HTERT RPE-1 (cell line): ENCODE results near the gene WNK2.
"Not testable (repeated sequence)": the region's sequence is repeated elsewhere in the genome, so short reads cannot be mapped to it uniquely, and the experiment has no call there.

Experiments
- in situ Hi-C: fragments of 300-500 bp; cut with MboI; formaldehyde crosslinking; loops from 4 replicates; pipeline ENCODE4 v1.14.3; 2020; ENCODE audit warnings: low sequenced_read_pairs

The WNK2 gene

DNA sequence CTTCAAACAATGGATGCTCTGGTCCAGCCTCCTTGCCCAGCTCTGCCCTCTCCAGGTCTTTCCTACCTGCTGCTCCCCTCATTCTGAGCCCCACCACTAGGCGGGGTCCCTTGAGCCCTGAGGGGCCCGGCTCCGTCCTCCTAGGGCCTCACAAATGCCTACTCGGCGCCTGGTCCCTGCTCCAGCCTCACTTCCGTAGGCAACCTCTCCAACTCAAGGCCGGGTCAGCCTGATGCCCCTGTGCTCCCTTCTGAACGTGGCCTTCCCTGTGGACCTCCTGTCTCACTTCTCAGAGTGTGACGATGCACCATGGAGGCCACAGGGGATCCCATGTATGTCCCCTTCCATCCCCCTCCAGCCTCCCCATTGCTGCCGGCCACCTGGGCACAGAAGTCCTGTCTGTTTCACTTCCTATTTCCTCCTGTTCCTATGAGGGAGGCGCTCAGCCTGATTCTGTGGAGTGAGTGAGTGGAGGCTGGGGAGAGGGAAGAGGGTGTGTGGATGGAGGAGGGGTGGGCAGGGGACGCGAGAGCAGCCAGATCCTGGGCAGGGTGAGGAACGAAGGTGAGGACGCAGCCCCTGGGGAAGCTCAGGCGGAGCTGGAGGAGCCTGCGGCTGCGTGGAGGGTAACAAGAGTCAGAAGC lies 140.4 kb downstream of the WNK2 start:
- in situ Hi-C loops = no loop called here

GRCh38 chr9:93325307-93326035 lies 141.5 kb downstream of the WNK2 start:
- in situ Hi-C loops = no loop called here

GRCh38 chr9:93326056-93326455 lies 142.1 kb downstream of the WNK2 start:
- in situ Hi-C loops = no loop called here

GRCh38 chr9:93326654-93327053 lies 142.7 kb downstream of the WNK2 start:
- in situ Hi-C loops = no loop called here

- in situ Hi-C loops = no loop called here
Measured at GRCh38 chr9:93329629-93330280, 145.8 kb downstream of the WNK2 start.

- in situ Hi-C loops = no loop called here
Measured at GRCh38 chr9:93332317-93332716, 148.4 kb downstream of the WNK2 start.

GRCh38 chr9:93336720-93337119 lies 152.8 kb downstream of the WNK2 start:
- in situ Hi-C loops = no loop called here

DNA sequence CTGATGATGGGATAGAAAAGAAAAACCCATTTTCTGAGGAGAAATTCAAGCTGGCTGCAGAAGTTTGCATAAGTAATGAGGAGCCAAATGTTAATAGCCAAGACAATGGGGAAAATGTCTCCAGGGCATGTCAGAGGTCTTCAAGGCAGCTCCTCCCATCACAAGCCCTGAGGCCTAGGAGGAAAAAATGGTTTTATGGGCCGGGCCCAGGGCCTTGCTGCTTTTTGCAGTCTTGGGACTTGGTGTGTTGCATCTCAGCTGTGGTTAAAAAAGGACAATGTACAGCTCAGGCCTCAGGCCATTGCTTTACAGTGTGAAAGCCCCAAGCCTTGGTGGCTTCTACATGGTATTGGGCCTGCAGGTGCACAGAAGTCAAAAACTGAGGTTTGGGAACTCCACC lies 154.3 kb downstream of the WNK2 start:
- in situ Hi-C loops = not testable (repeated sequence)

DNA sequence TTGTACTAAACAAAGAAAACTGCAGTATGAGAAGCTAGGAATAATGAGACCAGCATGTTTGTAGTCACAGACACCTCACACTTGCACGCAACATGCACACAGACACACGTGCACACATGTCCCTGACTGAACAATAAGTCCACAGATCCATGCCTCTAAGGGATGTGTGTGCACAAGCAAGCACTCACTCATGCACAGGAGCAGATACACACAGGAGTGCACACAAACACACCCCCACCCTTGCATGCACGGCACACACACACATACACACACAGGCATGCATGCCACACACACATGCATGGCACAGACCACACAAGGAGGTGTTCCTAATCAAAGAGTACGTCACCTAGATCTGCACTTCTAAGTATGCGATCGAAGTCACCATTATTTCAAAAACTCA lies 156.2 kb downstream of the WNK2 start:
- in situ Hi-C loops = no loop called here

DNA sequence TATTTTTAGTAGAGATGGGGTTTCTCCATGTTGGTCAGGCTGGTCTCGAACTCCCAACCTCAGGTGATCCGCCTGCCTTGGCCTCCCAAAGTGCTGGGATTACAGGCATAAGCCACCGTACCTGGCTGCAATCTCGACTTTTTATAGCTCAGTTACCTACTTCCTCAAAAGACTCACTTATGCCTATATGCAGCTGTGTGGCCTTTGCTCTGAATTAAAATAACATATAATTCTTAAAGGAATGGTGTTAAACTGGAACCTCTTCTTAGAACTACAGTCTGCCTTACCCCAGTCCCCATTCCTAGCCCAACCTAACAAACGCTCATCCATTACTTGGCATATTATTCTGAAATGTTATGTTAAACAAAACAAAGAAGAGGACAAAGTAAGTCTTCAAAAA lies 157.9 kb downstream of the WNK2 start:
- in situ Hi-C loops = not testable (repeated sequence)

DNA sequence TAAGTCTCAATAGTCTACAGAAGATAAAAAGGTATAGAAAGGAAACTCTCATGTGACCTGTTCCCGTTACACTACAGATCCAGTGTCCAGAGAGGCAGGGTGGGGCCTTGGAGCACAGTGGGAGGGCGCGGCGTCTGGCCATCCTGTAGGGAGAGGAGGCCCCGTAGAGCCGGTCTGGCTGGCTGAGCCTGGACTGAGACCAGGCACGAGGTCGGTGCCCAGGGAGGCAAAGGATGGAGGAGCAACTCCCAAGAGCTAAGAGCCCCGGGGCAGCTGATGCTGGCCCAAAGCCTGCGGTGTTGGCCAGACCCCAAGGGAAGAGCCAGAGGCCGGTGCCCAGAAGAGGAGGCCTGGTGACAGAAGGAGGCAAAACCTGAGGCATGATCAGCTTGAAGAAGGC lies 158.5 kb downstream of the WNK2 start:
- in situ Hi-C loops = not testable (repeated sequence)

DNA sequence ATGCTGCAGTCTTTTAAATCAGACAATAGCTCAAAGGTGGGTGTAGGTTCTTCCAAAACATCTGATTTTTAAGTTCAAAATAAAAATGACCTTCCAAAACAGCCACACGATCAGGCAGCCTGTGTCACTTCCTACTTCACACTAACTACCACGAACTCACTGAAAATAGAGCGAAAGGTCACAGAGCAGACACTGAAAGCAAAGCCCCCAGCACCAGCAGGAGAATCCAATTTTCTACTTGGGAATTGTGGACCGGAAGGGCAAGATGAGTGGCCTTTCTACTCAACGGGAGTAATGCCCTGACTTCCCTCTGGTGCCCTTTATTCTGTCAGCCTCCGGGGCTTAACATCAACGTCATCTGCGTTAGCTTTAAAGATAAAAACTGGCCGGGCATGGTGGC lies 159.7 kb downstream of the WNK2 start:
- in situ Hi-C loops = no loop called here

- in situ Hi-C loops = no loop called here
Measured at GRCh38 chr9:93345643-93346230, 161.8 kb downstream of the WNK2 start.

DNA sequence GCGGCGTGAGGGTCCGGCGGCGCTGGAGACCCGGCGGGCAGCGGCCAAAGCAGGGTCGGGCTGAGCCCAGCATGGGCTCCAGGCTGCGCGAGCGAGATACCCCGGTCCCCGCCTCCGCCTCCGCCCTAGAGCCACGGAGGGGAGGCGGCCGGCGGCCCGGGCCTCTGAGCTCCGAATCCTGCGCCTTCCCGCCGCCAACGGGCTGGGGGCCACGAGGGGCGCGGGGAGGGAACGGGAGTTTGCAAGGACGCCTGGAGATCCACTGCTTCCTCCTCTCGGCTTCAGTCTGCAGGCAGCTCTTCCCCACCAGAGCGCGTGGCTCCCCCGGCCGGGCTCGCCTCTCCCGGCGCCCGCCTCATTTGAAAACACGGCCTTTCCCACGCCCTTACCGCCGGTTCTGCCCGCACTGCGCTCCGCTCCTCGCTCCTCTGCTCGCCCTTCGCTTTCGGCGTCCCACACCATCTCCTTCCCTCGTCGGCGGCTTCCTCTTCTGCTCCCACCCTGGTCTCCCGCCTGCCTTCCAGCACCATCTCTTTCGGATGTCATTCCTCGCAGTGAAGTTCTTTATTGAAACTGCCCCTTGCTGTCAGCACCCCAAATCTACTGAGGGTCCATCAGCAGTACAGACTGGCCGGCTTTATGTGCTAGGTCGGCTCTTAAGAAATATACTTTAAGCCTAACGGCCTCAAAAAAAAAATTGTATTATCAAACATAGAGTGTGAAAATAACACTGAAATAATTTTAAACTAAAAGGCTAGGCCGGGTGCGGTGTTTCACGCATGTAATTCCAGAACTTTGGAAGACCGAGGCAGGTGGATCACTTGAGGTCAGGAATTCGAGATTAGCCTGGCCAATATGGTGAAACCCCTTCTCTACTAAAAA lies 162.5 kb downstream of the WNK2 start:
- in situ Hi-C loops = no loop called here

DNA sequence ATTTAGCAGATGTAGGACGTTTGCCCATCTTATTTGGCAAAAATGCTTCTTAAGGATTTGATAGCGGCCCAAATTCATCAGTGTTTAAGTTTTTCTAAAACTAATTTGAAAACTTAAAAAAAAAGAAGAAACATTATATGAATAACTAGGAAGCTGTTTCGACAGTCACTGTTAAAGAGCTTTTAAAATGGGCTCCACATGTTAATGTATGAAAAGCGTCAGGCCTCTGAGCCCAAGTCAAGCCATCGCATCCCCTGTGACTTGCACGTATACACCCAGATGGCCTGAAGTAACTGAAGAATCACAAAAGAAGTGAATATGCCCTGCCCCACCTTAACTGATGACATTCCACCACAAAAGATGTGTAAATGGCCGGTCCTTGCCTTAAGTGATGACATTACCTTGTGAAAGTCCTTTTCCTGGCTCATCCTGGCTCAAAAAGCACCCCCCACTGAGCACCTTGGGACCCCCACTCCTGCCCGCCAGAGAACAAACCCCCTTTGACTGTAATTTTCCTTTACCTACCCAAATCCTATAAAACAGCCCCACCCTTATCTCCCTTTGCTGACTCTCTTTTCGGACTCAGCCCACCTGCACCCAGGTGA lies 163.5 kb downstream of the WNK2 start:
- in situ Hi-C loops = not testable (repeated sequence)

DNA sequence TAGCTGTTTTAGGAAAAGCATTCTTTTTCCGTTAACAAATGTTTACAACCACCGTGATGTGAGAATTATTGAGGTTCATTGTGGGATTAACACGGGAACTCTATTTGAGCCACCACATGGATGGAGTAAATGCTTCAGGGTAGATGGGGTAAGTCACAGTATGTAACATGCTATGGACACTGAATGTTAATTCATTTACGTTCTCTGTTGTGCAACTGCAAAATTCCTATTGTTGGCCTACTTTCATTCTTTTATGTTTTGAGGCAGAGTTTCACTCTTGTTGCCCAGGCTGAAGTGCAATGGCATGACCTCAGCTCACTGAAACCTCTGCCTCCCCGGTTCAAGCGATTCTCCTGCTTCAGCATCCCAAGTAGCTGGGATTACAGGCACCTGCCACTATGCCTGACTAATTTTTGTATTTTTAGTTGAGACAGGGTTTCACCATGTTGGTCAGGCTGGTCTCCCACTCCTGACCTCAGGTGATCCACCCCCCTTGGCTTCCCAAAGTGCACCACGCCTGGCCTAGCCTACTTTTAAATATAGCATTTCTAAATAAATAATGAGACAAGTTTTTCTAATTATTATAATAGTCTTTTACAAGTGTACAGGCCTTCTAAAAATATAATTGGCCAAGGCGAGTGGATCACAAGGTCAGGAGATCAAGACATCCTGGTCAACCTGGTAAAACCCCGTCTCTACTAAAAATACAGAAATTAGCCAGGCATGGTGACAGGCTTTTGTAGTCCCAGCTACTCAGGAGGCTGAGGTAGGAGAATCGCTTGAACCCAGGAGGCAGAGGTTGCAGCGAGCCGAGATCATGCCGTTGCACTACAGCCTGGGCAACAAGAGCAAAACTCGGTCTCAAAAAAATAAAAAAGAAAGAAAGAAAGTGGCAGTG lies 169.7 kb downstream of the WNK2 start:
- in situ Hi-C loops = not testable (repeated sequence)

GRCh38 chr9:93354451-93354850 lies 170.5 kb downstream of the WNK2 start:
- in situ Hi-C loops = no loop called here

GRCh38 chr9:93355827-93356226 lies 171.9 kb downstream of the WNK2 start:
- in situ Hi-C loops = no loop called here

DNA sequence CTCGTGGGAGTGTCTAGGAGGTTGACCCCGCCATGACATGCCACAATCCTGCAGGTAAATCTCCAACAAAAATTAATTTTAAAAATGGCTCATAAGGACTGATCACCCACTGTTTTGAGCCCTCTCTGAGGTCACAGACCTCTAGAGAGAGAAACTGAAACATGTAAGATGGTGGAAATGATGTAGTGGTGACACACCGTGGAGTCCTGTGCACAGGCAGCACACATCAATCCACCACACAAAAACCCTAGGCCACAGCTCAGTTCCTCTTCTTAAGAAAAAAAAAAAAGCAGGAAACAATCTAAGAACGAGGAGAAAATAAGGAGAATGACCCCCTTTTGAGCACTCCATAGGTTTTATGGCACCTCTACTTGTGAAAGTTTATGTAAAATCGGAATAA lies 173.7 kb downstream of the WNK2 start:
- in situ Hi-C loops = no loop called here
